NCI-H2196 treated with DMSO at 0.1 percent for 48 hours (cell line): ENCODE data around the gene BCAS3.
A peak's percentile ranks its signal among the peaks of the same experiment; 100 is the strongest.

ENCODE experiments used
- DNase-seq: peaks from one replicate; lab custom pipeline; 2025; ENCODE audit not compliant: unreplicated experiment; lab: John Stamatoyannopoulos, UW

BCAS3 gene

GRCh38 chr17:61328351-61328750 lies 650.7 kb downstream of the BCAS3 start:
- no peak for DNase-seq

- no peak for DNase-seq
These were observed 652.8 kb downstream of the BCAS3 start for GRCh38 chr17:61330174-61331150.

- no peak for DNase-seq
These were observed 653.5 kb downstream of the BCAS3 start for GRCh38 chr17:61331178-61331577.

GRCh38 chr17:61331886-61332285 lies 654.2 kb downstream of the BCAS3 start:
- DNase-seq = no peak

GRCh38 chr17:61333136-61333535 lies 655.5 kb downstream of the BCAS3 start:
- no peak for DNase-seq

- DNase-seq = no peak
These were observed 657.0 kb downstream of the BCAS3 start for GRCh38 chr17:61334673-61335072.

GRCh38 chr17:61335105-61335844 lies 657.6 kb downstream of the BCAS3 start:
- no peak for DNase-seq

GRCh38 chr17:61335845-61336655 lies 658.4 kb downstream of the BCAS3 start:
- DNase-seq = peak; percentile 78

GRCh38 chr17:61337290-61337689 lies 659.6 kb downstream of the BCAS3 start:
- DNase-seq = no peak

- DNase-seq = no peak
These were observed 660.5 kb downstream of the BCAS3 start for GRCh38 chr17:61338000-61338798.

- no peak for DNase-seq
These were observed 661.3 kb downstream of the BCAS3 start for GRCh38 chr17:61338874-61339478.

GRCh38 chr17:61340431-61341209 lies 663.0 kb downstream of the BCAS3 start:
- no peak for DNase-seq

- DNase-seq = no peak
These were observed 665.9 kb downstream of the BCAS3 start for GRCh38 chr17:61343576-61343975.

GRCh38 chr17:61345061-61345460 lies 667.4 kb downstream of the BCAS3 start:
- DNase-seq = no peak

- no peak for DNase-seq
These were observed 668.4 kb downstream of the BCAS3 start for GRCh38 chr17:61345825-61346666.

GRCh38 chr17:61349350-61349749 lies 671.7 kb downstream of the BCAS3 start:
- no peak for DNase-seq

GRCh38 chr17:61351745-61352407 lies 674.2 kb downstream of the BCAS3 start:
- DNase-seq = no peak

GRCh38 chr17:61352408-61352770 lies 674.7 kb downstream of the BCAS3 start:
- no peak for DNase-seq
